Measurements from ENCODE around the gene MAPKBP1. TPM values are rescaled to one million over a fixed set of nuclear protein-coding genes. Genes with fewer than 3 reads are reported as not detected.

MAPKBP1 gene
- total RNA-seq, 2 experiments from 2014 or later: 14.5 to 17.4 TPM

DNA sequence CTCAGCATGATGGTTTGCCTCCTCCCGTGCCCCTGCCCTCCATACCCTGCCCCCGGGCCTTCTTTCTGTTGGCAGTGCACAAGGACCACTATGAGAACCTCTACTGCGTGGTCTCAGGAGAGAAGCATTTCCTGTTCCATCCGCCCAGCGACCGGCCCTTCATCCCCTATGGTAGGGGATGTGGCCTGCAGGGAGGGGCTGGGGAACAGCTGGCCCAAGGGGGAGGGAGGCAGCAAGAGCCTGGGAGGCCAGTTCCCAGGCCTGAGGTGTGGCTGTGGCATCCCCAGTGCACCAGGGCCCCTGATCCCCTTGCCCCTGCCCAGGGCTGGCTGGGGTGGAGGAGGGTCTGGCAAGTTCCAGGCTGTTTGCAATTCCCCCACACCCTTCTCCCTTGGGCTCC is 61.8 kb downstream of the MAPKBP1 start:
- peaks cover 10% of the 10 kb centered on the region for H3K4me1 ChIP-seq (ENCODE audit: insufficient read depth, low read length, poor library complexity, severe bottlenecking)
- H4K20me1 ChIP-seq (ENCODE audit: insufficient read depth, low read length): no peaks in the 10 kb centered on the region
- no peaks in the 10 kb centered on the region for H3K9me3 ChIP-seq (ENCODE audit: low read length)
- H3K36me3 ChIP-seq (ENCODE audit: insufficient read depth, low read length): no peaks in the 10 kb centered on the region
- H3K4me3 ChIP-seq (ENCODE audit: low read depth, low read length, poor library complexity, severe bottlenecking): no peak overlapping the region
- TF ChIP-seq CTCF (conservative IDR thresholded peaks at IDR 0.05; ENCODE audit: low read length): no peak
- TF ChIP-seq EZH2phosphoT487 (IDR thresholded peaks at IDR 0.05; ENCODE audit: borderline replicate concordance, low read depth, low read length): no peak
- intact Hi-C loops (cut with micrococcal nuclease; ENCODE audit: unreplicated experiment): no loop called here
- ChIA-PET POLR2A (no interaction called here), CTCF (ENCODE audit: unreplicated experiment) (no interaction called here)
- H2AFZ ChIP-seq (ENCODE audit: low read length): no peak overlapping the region
- H3K9me2 ChIP-seq (ENCODE audit: insufficient read depth, low read length): no peaks in the 10 kb centered on the region
- H3K4me2 ChIP-seq (ENCODE audit: low read length): no peak overlapping the region
- H3K79me2 ChIP-seq (ENCODE audit: insufficient read depth, low read depth, low read length): no peaks in the 10 kb centered on the region
- BruUV-seq (replicated peaks): no TSS peak
- no peak overlapping the region for H3K27ac ChIP-seq (ENCODE audit: low read depth, low read length, poor library complexity, severe bottlenecking)
- no peak for DNase-seq (ENCODE audit: low spot score)

GRCh38 chr15:41836713-41837454 is 62.6 kb downstream of the MAPKBP1 start:
- ChIA-PET POLR2A (no interaction called here), CTCF (ENCODE audit: unreplicated experiment) (no interaction called here)
- no peak overlapping the region for H3K27ac ChIP-seq (ENCODE audit: low read depth, low read length, poor library complexity, severe bottlenecking)
- no peaks in the 10 kb centered on the region for H4K20me1 ChIP-seq (ENCODE audit: insufficient read depth, low read length)
- H2AFZ ChIP-seq (ENCODE audit: low read length): no peak overlapping the region
- no peaks in the 10 kb centered on the region for H3K9me2 ChIP-seq (ENCODE audit: insufficient read depth, low read length)
- no peaks in the 10 kb centered on the region for H3K79me2 ChIP-seq (ENCODE audit: insufficient read depth, low read depth, low read length)
- no peaks in the 10 kb centered on the region for H3K36me3 ChIP-seq (ENCODE audit: insufficient read depth, low read length)
- TF ChIP-seq CTCF (conservative IDR thresholded peaks at IDR 0.05; ENCODE audit: low read length) (no peak), EZH2phosphoT487 (IDR thresholded peaks at IDR 0.05; ENCODE audit: borderline replicate concordance, low read depth, low read length) (no peak)
- H3K4me3 ChIP-seq (ENCODE audit: low read depth, low read length, poor library complexity, severe bottlenecking): no peak overlapping the region
- no peaks in the 10 kb centered on the region for H3K9me3 ChIP-seq (ENCODE audit: low read length)
- DNase-seq (ENCODE audit: low spot score): no peak
- BruUV-seq (replicated peaks): no TSS peak
- H3K4me2 ChIP-seq (ENCODE audit: low read length): no peak overlapping the region
- H3K4me1 ChIP-seq (ENCODE audit: insufficient read depth, low read length, poor library complexity, severe bottlenecking): peaks cover 10% of the 10 kb centered on the region
- intact Hi-C loops (cut with micrococcal nuclease; ENCODE audit: unreplicated experiment): no loop called here

GRCh38 chr15:41838400-41838897 is 64.2 kb downstream of the MAPKBP1 start, which contains the start of gene PLA2G4B:
Gene PLA2G4B (plus strand): TSS chr15:41838847. CDS start chr15:41838914, 67 bp downstream.
- ChIA-PET CTCF (ENCODE audit: unreplicated experiment) (no interaction called here), POLR2A (interaction anchor here (0.6 kb wide), 1 partner anchor 1189 kb away, joined by 4 read pairs; no protein-coding TSS in a partner anchor)
- Histone ChIP-seq H3K36me3 (ENCODE audit: insufficient read depth, low read length) (no peaks in the 10 kb centered on the region), H3K27ac (ENCODE audit: low read depth, low read length, poor library complexity, severe bottlenecking) (no peak within 1 kb of the TSS), H3K4me1 (ENCODE audit: insufficient read depth, low read length, poor library complexity, severe bottlenecking) (no peaks in the 10 kb centered on the region), H3K4me3 (ENCODE audit: low read depth, low read length, poor library complexity, severe bottlenecking) (no peak within 1 kb of the TSS), H3K79me2 (ENCODE audit: insufficient read depth, low read depth, low read length) (no peaks in the 10 kb centered on the region), H3K9me3 (ENCODE audit: low read length) (no peaks in the 10 kb centered on the region), H3K9me2 (ENCODE audit: insufficient read depth, low read length) (no peaks in the 10 kb centered on the region), H4K20me1 (ENCODE audit: insufficient read depth, low read length) (no peaks in the 10 kb centered on the region), H2AFZ (ENCODE audit: low read length) (no peak within 1 kb of the TSS), H3K4me2 (ENCODE audit: low read length) (no peak within 1 kb of the TSS)
- no TSS peak for BruUV-seq (replicated peaks)
- intact Hi-C loops (cut with micrococcal nuclease; ENCODE audit: unreplicated experiment): no loop called here
- TF ChIP-seq CTCF (conservative IDR thresholded peaks at IDR 0.05; ENCODE audit: low read length) (no peak), EZH2phosphoT487 (IDR thresholded peaks at IDR 0.05; ENCODE audit: borderline replicate concordance, low read depth, low read length) (no peak)
- no peak for DNase-seq (ENCODE audit: low spot score)
